NCI-H1092 (cell line): ENCODE results near the gene TBX10.
A peak's percentile ranks its signal among the peaks of the same experiment; 100 is the strongest.
"Not testable (repeated sequence)": the region's sequence is repeated elsewhere in the genome, so short reads cannot be mapped to it uniquely, and the experiment has no call there.

ENCODE experiments used
- DNase-seq: peaks from one replicate; lab custom pipeline; 2025; lab: John Stamatoyannopoulos, UW

Gene TBX10

DNA sequence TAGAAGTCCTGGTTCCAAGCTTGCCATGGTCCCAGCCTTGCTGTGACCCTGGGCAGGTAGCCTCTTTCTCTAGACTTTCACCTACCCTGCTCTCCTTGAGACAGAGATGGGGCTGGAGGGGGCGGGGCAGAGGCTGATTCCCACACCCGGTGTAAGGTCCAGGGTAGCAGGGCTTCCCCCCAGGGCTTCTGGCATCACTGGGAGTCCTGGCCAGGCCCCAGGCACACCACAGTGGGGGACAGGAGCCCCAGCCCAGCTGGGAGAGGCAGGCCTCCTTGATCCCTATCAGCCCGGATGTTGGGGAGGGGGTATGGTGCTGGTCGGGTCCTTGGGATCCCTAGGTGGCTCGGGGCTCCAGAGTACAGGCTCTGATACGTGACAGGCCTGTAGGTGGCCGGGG is 8.2 kb downstream of the TBX10 start:
- no peak for DNase-seq

DNA sequence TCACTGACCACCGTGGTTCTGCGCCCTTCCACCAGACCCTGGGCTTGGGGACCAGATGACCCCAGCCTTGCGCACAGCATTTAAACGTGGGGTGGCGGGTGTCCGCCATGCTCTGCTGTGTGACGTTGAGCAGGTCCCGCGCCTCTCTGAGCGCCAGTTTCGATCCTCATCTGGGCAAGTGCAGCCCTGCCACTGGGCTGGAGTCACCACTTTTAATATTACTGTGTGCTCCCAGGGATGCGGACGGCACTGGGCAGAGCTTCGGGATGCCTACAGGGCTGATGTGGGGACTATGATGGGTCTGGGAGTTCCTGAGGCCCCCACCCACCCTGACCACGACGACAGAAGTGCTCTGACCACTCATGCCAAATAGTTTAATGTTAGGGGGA is 8.6 kb downstream of the TBX10 start:
- DNase-seq, result no peak

DNA sequence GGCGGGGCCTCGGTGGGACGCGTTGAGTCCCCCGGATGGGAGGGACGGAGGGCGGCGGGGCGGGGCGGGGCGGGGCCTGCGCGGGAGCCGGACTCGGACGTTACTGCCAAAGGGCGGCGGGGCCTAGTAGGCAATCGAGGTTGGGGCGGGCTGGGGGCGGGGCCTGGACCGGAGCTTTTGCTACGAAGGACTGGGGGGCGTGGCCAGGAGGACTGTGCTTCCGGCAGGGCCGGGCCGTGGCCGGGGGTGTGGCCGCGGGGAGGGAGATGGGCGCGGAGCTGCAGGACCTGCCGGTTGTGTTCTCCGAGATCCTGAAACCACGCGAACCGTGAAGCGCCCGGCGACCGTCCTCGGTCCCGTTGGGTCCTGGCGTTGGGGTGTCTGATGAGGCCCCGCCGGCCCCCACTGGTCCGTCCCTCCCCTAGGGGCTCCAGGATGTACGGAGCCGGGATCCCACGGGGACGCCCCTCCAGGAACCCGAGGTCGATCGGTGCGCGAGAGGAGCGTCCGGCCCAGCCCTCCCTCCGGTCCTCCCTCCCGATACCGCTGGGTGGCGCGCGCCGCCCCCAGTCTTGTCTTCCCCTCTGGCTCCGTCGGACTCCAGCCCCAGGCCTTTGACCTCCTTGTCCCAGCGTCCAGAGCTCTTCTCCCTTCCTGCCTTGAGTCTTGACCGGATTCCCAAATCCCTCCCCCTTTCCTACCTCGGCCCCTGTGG is 9.2 kb downstream of the TBX10 start:
- DNase-seq, result peak; percentile 97

DNA sequence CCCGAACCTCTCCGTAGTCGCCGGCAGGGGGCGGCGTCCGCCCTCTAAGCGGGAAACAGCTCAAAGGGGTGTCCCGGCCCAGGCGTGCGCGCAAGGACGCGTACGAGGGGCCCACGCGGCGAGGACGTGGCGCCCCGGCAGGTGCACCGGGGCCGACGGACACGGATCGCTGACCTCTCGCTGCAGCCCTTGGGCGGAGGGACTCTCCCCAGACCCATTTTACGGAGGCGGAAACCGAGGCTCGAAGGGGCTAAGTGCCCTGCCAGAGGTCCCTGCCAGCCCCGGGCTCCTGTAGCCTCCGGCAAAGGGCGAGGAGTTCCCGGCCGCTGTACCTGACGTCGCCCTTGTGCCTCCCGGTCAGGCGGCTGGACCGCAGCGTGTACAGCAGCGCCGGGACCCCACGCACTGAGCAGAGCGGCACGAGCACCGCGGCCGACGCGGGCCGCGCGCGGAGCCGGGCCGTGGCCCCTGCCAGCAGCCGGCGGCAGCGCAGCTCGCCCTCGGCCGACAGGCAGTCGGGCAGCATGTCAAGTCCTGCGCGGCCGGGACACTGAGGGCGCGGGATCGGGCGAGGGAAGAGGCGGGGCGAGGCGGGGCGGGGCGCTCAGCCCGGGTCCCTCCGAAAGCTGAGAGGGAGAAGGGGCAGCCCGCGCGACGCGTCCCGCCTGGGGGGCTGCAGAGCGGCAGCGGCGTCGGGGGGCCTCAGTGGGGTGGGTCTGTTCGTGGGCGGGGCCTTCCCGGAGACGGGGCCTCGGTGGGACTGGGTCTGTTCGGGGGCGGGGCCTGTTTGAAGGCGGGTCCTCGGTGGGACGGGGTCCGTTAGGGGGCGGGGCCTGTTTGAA is 10.0 kb downstream of the TBX10 start, which contains the start of gene NUDT8:
NUDT8 (minus strand) TSS at position 552 of the 842 bp plus-strand sequence; CDS start at position 526, 26 bp downstream.
- peak; percentile 57 for DNase-seq

DNA sequence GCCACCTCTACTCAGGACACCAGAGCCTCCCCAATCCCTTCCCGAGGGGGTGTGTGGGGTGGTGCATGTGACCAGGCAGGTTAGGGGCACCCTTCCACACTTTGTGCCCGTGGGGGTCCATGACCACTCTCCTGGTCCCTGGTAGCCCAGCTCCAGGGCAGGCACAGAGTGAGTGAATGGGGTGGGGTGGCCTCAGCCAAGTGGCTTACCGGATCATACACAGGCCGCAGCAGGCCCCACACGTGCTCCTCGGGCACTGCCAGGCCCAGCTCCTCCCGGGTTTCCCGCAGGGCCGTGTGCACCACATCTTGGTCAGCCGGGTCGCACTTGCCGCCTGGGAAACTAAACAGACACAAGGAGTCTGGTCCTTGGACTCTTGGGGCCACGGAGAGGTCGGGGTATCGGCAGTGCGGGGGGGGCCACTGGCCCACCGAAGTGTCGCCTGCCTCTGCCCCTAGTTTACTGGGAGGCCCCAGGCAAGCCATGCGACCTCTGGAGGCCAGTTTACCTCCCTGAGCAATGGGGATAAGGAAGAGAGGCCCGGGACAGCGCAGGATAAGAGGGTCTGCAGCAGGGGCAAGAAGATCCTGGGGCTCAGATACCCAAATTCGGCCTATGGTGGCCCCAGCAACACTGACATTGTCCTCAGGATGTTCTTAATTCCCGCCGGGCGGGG is 10.7 kb downstream of the TBX10 start:
- DNase-seq, result no peak

DNA sequence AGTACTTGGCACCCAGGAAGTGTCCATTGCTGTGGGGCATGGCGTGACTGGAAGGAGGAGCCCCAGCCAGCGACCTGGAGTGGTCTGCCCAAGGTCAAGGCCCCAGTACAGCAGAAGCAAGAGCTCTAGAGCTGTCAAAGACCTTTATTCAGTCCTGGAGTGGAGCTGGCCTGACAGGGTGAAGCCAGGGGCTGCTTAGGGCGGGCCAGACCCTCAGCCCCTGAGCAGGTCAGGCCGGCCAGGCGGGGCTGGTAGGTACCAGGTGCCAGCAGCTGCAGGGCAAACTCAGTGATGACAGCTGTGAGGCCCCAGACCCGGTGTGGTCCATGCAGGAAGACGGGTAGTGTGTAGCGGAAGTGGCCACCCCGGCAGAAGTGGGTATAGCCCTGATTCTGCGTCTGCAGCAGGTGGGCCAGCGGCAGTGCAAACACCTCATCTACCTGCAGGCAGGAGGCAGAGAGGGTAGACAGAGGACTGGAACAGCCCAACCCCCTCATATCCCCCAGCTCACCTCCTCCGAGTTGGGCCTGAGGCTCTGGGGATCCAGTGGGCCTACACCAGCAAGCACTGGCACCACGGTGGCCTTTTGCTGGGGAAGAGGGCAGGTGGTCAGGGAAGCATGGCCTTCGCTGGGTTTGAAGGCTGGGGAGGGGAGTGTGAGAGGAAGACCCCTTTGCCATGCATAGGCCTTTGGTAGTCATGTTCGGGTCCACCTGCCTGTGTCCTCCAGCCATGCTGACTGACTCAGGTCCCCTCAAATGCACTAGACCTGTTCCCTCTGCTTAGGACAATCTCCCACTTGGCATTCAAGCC is 11.5 kb downstream of the TBX10 start:
- DNase-seq, result no peak

DNA sequence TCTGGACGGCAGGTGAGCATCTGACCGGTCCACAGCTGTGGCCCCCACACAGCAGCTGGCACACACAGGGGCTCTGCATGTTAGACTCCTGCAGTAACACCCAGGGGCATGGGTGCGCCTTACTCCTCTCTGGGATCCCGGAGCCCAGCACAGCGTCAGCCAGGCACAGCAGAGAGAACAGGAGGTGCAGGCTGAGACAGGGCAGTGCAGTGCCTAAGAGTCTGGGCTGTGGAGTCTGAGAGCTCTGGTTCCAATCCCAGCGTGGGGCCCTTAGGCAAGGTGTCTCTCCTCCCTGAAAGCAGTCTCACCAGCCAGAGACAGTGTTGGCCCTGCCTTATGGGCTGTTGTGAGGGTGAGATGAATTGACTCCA is 12.1 kb downstream of the TBX10 start:
- DNase-seq, result no peak

DNA sequence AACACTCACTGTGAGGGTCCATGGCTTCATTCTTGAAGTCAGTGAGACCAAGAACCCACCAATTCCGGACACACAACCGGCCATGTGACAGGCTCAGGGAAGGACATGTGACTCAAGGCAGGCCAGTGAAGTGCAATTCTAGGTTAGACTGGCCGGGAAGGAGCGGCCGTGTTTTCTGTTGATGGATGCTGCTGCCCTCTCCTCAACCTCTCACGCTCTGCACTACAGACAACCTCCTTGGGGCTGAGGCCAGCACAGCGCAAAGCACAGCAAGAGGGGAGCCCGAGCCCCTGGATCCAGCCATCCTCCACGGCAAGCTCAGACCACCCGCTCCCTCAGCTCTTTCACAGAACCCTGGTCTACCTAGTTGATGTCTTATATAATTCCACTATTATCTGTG is 12.6 kb downstream of the TBX10 start:
- DNase-seq, result no peak

DNA sequence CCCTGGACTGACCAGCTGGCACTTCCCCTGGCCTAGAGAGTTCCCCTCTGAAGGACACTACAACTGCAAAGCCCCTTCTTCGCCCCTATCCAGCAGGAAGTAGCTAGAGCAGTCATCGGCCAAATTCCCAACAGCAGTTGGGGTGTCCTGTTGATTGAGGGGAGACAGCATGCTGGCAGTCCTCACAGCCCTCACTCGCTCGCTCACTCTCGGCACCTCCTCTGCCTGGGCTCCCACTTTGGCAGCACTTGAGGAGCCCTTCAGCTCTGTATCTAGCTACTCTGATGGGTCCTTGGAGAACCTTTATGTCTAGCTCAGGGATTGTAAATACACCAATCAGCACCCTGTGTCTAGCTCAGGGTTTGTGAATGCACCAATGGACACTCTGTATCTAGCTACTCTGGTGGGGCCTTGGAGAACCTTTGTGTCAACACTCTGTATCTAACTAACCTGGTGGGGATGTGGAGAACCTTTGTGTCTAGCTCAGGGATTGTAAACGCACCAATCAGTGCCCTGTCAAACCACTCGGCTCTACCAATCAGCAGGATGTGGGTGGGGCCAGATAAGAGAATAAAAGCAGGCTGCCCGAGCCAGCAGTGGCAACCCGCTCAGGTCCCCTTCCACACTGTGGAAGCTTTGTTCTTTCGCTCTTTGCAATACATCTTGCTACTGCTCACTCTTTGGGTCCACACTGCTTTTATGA is 13.3 kb downstream of the TBX10 start:
- not testable (repeated sequence) for DNase-seq

DNA sequence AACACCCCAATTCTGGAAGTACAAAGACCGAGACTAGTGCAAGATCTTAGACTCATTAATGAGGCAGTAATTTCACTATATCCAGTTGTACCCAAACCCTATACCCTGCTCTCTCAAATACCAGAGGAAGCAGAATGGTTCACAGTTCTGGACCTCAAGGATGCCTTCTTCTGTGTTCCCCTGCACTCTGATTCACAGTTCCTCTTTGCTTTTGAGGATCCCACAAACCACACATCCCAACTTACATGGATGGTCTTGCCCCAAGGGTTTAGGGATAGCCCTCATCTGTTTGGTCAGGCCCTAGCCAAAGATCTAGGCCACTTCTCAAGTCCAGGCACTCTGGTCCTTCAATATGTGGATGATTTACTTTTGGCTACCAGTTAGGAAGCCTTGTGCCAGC is 15.8 kb downstream of the TBX10 start:
- DNase-seq, result not testable (repeated sequence)

DNA sequence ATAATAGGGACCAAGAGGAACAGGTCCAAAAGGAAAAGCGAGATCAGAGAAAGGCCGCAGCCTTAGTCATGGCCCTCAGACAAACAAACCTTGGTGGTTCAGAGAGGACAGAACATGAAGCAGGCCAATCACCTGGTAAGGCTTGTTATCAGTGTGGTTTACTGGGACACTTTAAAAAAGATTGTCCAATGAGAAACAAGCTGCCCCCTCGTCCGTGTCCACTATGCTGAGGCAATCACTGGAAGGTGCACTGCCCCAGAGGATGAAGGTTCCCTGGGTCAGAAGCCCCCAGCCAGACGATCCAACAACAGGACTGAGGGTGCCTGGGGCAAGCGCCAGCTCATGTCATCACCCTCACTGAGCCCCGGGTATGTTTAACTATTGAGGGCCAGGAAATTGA is 16.7 kb downstream of the TBX10 start:
- DNase-seq, result not testable (repeated sequence)

DNA sequence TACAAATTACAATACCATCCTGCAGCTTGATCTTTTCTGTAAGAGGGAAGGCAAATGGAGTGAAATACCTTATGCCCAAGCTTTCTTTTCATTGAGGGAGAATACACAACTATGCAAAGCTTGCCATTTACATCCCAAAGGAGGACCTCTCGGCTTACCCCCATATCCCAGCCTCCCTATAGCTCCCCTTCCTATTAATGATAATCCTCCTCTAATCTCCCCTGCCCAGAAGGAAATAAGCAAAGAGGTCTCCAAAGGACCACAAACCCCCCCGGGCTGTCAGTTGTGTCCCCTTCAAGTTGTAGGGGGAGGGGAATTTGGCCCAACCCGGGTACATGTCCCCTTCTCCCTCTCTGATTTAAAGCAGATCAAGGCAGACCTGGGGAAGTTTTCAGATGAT is 17.6 kb downstream of the TBX10 start:
- DNase-seq, result not testable (repeated sequence)

DNA sequence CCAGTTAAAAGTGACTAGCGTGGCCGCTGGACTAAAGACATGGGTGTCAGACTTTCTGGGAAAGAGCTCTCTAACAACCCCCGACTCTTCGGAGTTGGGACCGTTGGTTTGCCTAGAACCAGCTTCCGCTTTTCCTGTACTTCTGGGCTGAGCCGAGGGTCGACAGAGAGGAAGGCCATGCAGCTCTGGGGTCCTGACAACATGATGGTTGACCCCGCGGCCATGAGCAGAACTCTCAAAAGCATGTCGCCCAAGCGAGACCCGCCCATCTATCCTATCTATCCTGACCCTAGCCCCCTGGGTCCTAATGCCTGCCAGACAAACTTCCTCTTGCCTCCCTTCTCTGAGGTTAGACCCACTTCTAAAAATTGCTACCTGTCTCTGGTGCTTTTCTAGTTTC is 18.9 kb downstream of the TBX10 start:
- DNase-seq, result not testable (repeated sequence)

DNA sequence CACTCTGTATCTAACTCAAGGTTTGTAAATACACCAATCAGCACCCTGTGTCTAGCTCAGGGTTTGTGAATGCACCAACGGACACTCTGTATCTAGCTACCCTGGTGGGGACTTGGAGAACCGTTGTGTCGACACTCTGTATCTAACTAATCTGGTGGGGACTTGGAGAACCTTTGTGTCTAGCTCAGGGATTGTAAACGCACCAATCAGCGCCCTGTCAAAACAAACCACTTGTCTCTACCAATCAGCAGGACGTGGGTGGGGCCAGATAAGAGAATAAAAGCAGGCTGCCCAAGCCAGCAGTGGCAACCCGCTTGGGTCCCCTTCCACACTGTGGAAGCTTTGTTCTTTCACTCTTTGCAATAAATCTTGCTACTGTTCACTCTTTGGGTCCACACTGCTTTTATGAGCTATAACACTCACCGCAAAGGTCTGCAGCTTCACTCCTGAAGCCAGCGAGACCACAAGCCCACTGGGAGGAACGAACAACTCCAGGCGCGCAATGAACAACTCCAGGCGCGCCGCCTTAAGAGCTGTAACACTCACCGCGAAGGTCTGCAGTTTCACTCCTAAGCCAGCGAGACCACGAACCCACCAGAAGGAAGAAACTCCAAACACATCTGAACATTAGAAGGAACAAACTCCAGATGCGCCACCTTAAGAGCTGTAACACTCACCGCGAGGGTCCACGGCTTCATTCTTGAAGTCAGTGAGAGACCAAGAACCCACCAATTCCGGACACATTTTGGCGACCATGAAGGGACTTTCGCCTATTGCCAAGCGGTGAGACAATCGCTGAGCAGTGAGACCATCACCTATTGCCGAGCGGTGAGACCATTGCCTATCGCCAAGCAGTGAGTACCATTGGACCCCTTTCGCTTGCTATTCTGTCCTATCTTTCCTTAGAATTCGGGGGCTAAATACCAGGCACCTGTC is 19.6 kb downstream of the TBX10 start:
- DNase-seq, result not testable (repeated sequence)

DNA sequence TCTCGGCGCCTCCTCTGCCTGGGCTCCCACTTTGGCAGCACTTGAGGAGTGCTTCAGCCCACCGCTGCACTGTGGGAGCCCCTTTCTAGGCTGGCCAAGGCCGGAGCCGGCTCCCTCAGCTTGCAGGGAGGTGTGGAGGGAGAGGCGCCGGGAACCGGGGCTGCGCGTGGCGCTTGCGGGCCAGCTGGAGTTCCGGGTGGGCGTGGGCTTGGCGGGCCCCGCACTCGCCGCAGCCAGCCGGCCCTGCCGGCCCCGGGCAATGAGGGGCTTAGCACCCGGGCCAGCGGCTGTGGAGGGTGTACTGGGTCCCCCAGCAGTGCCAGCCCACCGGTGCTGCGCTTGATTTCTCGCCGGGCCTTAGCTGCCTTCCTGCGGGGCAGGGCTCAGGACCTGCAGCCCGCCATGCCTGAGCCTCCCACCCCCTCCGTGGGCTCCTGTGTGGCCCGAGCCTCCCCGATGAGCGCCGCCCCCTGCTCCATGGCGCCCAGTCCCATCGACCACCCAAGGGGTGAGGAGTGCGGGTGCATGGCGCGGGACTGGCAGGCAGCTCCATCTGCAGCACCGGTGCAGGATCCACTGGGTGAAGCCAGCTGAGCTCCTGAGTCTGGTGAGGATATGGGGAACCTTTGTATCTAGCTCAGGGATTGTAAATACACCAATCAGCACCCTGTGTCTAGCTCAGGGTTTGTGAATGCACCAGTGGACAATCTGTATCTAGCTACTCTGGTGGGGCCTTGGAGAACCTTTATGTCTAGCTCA is 20.5 kb downstream of the TBX10 start:
- DNase-seq, result not testable (repeated sequence)

DNA sequence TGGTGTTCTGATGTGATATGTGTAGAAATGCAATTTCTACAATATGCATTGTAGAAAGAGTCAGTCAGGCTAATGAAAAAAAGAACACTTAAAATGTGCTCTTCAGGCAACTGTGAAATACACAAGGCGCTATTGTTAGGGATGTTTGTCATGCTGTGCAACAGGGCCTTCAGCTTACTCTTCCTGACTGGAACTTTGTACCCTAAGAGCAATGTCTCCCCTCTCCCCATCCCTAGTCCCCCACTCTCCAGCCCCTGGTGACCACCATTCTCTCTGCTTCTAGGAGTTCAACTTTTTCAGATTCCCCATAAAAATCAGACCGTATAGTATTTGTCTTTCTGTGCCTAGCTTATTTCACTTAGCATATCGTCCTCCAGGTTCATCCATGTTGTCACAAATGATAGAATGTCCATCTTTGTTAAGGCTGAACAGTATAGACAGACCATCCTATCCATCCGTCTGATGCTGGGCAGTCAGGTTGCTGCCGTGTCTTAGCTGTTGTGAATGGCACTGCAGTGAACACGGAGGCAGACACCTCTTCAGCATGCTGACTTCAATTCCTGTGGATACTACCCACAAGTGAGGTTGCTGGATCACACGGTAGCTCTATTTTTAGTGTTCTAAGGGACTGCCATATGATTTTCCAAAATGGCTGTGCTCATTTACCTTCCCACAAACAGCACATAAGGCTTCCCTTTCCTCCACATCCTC is 22.2 kb downstream of the TBX10 start:
- no peak for DNase-seq

DNA sequence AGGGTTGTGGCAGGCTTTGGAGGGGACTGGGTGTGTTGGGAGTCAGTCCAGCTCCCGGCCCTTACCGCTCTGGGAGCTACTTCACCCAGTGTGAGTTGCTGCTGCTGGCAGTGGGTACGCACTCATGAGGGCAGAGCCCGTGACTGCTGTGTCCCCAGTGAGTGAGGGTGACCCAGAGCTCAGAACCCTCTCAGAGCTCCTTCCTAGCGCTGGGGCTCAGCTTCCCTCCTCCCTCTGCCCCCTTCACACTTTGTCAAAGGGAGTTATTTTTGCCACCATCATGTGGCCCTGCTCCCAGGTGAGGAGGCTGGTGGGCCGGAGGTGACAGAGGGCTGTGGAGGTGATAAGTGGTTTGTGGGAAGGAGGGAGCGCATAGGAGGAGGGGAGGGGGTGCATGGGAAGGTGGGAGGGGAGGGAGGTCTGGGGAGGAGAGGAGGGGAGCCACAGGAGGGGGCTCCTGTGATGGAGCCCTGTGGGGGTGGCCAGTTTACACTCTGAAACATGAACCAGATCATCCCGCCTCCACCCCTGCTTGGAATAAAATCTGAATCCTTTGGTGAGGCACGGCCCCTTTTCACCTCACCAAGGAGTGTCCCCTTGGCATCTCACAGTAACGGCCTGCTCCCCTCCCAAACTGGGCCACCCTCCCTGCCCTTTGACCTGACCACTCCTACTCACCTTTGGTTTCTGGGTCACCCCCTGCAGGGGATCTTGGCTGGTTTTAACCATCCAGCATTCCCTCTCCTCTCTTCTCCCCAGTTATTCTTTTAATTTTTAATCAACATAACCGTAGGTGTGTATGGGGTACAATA is 22.9 kb downstream of the TBX10 start:
- DNase-seq, result no peak
